ENCODE results near the gene UNC5A.

UNC5A gene

GRCh38 chr5:176797456-176798050 is 12.8 kb upstream of the UNC5A start:
- peaks cover under 1% of the 10 kb centered on the region for H3K27me3 ChIP-seq (ENCODE audit: insufficient read depth, insufficient read length)
- H3K9me3 ChIP-seq (ENCODE audit: insufficient read depth, low read length), result no peaks in the 10 kb centered on the region
- TF ChIP-seq YY1 (IDR thresholded peaks at IDR 0.05; ENCODE audit: insufficient read depth, insufficient read length), result no peak
- no peak for TF ChIP-seq ZNF274 (IDR thresholded peaks at IDR 0.05; ENCODE audit: low read depth, low read length)
- no peak for TF ChIP-seq SUZ12 (IDR thresholded peaks at IDR 0.05; ENCODE audit: extremely low read depth, insufficient read depth, insufficient read length)
- no peak overlapping the region for H3K4me3 ChIP-seq (ENCODE audit: insufficient read length, low read depth)
- no peak for DNase-seq (ENCODE audit: low read depth, low spot score)
- no peaks in the 10 kb centered on the region for H3K36me3 ChIP-seq (ENCODE audit: insufficient read depth, insufficient read length, low read length)
- peaks cover 2% of the 10 kb centered on the region for H3K4me1 ChIP-seq (ENCODE audit: insufficient read depth, insufficient read length)
- H3K9ac ChIP-seq (ENCODE audit: insufficient read length, low read depth), result no peak overlapping the region

GRCh38 chr5:176798086-176798876 is 12.1 kb upstream of the UNC5A start:
- Histone ChIP-seq H3K27me3 (ENCODE audit: insufficient read depth, insufficient read length) (peaks cover 3% of the 10 kb centered on the region), H3K4me3 (ENCODE audit: insufficient read length, low read depth) (no peak overlapping the region), H3K9me3 (ENCODE audit: insufficient read depth, low read length) (no peaks in the 10 kb centered on the region), H3K9ac (ENCODE audit: insufficient read length, low read depth) (no peak overlapping the region), H3K4me1 (ENCODE audit: insufficient read depth, insufficient read length) (no peaks in the 10 kb centered on the region), H3K36me3 (ENCODE audit: insufficient read depth, insufficient read length, low read length) (no peaks in the 10 kb centered on the region)
- TF ChIP-seq SUZ12 (IDR thresholded peaks at IDR 0.05; ENCODE audit: extremely low read depth, insufficient read depth, insufficient read length) (no peak), ZNF274 (IDR thresholded peaks at IDR 0.05; ENCODE audit: low read depth, low read length) (no peak), YY1 (IDR thresholded peaks at IDR 0.05; ENCODE audit: insufficient read depth, insufficient read length) (no peak)
- no peak for DNase-seq (ENCODE audit: low read depth, low spot score)

GRCh38 chr5:176798949-176799348 is 11.4 kb upstream of the UNC5A start:
- H3K4me3 ChIP-seq (ENCODE audit: insufficient read length, low read depth), result no peak overlapping the region
- no peaks in the 10 kb centered on the region for H3K36me3 ChIP-seq (ENCODE audit: insufficient read depth, insufficient read length, low read length)
- H3K27me3 ChIP-seq (ENCODE audit: insufficient read depth, insufficient read length), result peaks cover 6% of the 10 kb centered on the region
- TF ChIP-seq YY1 (IDR thresholded peaks at IDR 0.05; ENCODE audit: insufficient read depth, insufficient read length), result no peak
- no peak for TF ChIP-seq SUZ12 (IDR thresholded peaks at IDR 0.05; ENCODE audit: extremely low read depth, insufficient read depth, insufficient read length)
- no peak for TF ChIP-seq ZNF274 (IDR thresholded peaks at IDR 0.05; ENCODE audit: low read depth, low read length)
- no peak overlapping the region for H3K9ac ChIP-seq (ENCODE audit: insufficient read length, low read depth)
- H3K9me3 ChIP-seq (ENCODE audit: insufficient read depth, low read length), result no peaks in the 10 kb centered on the region
- no peak for DNase-seq (ENCODE audit: low read depth, low spot score)
- no peaks in the 10 kb centered on the region for H3K4me1 ChIP-seq (ENCODE audit: insufficient read depth, insufficient read length)

- Histone ChIP-seq H3K27me3 (ENCODE audit: insufficient read depth, insufficient read length) (peaks cover 11% of the 10 kb centered on the region), H3K9ac (ENCODE audit: insufficient read length, low read depth) (no peak overlapping the region), H3K36me3 (ENCODE audit: insufficient read depth, insufficient read length, low read length) (no peaks in the 10 kb centered on the region), H3K4me3 (ENCODE audit: insufficient read length, low read depth) (no peak overlapping the region), H3K9me3 (ENCODE audit: insufficient read depth, low read length) (no peaks in the 10 kb centered on the region), H3K4me1 (ENCODE audit: insufficient read depth, insufficient read length) (no peaks in the 10 kb centered on the region)
- DNase-seq (ENCODE audit: low read depth, low spot score), result no peak
- TF ChIP-seq YY1 (IDR thresholded peaks at IDR 0.05; ENCODE audit: insufficient read depth, insufficient read length) (no peak), ZNF274 (IDR thresholded peaks at IDR 0.05; ENCODE audit: low read depth, low read length) (no peak), SUZ12 (IDR thresholded peaks at IDR 0.05; ENCODE audit: extremely low read depth, insufficient read depth, insufficient read length) (no peak)
These were observed 10.9 kb upstream of the UNC5A start for GRCh38 chr5:176799488-176799887.

GRCh38 chr5:176800024-176800423 is 10.3 kb upstream of the UNC5A start:
- Histone ChIP-seq H3K27me3 (ENCODE audit: insufficient read depth, insufficient read length) (peaks cover 17% of the 10 kb centered on the region), H3K4me3 (ENCODE audit: insufficient read length, low read depth) (no peak overlapping the region), H3K4me1 (ENCODE audit: insufficient read depth, insufficient read length) (no peaks in the 10 kb centered on the region), H3K9me3 (ENCODE audit: insufficient read depth, low read length) (no peaks in the 10 kb centered on the region), H3K9ac (ENCODE audit: insufficient read length, low read depth) (no peak overlapping the region), H3K36me3 (ENCODE audit: insufficient read depth, insufficient read length, low read length) (no peaks in the 10 kb centered on the region)
- TF ChIP-seq ZNF274 (IDR thresholded peaks at IDR 0.05; ENCODE audit: low read depth, low read length) (no peak), YY1 (IDR thresholded peaks at IDR 0.05; ENCODE audit: insufficient read depth, insufficient read length) (no peak), SUZ12 (IDR thresholded peaks at IDR 0.05; ENCODE audit: extremely low read depth, insufficient read depth, insufficient read length) (no peak)
- no peak for DNase-seq (ENCODE audit: low read depth, low spot score)

GRCh38 chr5:176802116-176802784 is 8.1 kb upstream of the UNC5A start:
- TF ChIP-seq SUZ12 (IDR thresholded peaks at IDR 0.05; ENCODE audit: extremely low read depth, insufficient read depth, insufficient read length) (no peak), ZNF274 (IDR thresholded peaks at IDR 0.05; ENCODE audit: low read depth, low read length) (no peak), YY1 (IDR thresholded peaks at IDR 0.05; ENCODE audit: insufficient read depth, insufficient read length) (no peak)
- Histone ChIP-seq H3K27me3 (ENCODE audit: insufficient read depth, insufficient read length) (peaks cover 37% of the 10 kb centered on the region), H3K36me3 (ENCODE audit: insufficient read depth, insufficient read length, low read length) (no peaks in the 10 kb centered on the region), H3K4me1 (ENCODE audit: insufficient read depth, insufficient read length) (no peaks in the 10 kb centered on the region), H3K9me3 (ENCODE audit: insufficient read depth, low read length) (no peaks in the 10 kb centered on the region), H3K4me3 (ENCODE audit: insufficient read length, low read depth) (no peak overlapping the region), H3K9ac (ENCODE audit: insufficient read length, low read depth) (no peak overlapping the region)
- no peak for DNase-seq (ENCODE audit: low read depth, low spot score)
